K562 (cell line): Measurements from ENCODE around the gene CHTOP. TPM values are rescaled to one million over a fixed set of nuclear protein-coding genes. Genes with fewer than 3 reads are reported as not detected.

ENCODE experiments used
- ATAC-seq: fragments of 200-7000 bp; cut with Tn5 transposase; 3 replicates; pipeline ENCODE4 v1.9.1; 2020; ENCODE audit warnings: moderate library complexity
- BruUV-seq: library from RNA; stranded (reverse); fragments of 400-500 nt; replicated peaks from 2 replicates; lab custom pipeline; 2021; lab: Mats Ljungman, UMichigan
- CTCF ChIA-PET: fragments of 300-600 bp; formaldehyde crosslinking; extraction: SDS; loops from one replicate; lab custom pipeline; 2021; ENCODE audit warnings: low intra/inter-chr PET ratio; lab: Yijun Ruan, JAX
- POLR2A ChIA-PET: fragments of 300-600, 350-650 bp; sonication (Branson Sonifier 250); formaldehyde crosslinking; extraction: SDS; loops from one replicate; lab custom pipeline; 2021; ENCODE audit warnings: antibody characterized with exemption, inconsistent platforms; lab: Yijun Ruan, JAX
- DNase-seq, 4 experiments: peaks; one replicate each; pipeline versions ENCODE4 v3.0.0 to v3.0.0-alpha.2; 2011 to 2018; ENCODE audit warnings: low spot score in 3 of 4, mixed read lengths in 3 of 4; ENCODE audit errors: extremely low read depth in 1 of 4
- FAIRE-seq: peaks from 2 replicates; lab custom pipeline; 2011; peaks lifted over from hg19 to GRCh38; lab: Jason Lieb, UNC
- H2AFZ ChIP-seq: 2 replicates; pipeline ENCODE4 v1.6.0; 2011; ENCODE audit warnings: low read depth, low read length, control low read depth, inconsistent platforms
- H3K27ac ChIP-seq: fragments of 200-600 bp; 3 replicates; pipeline ENCODE4 v1.8.0; 2011; ENCODE audit warnings: low read depth, mild to moderate bottlenecking, control low read depth, inconsistent platforms, low read length, moderate library complexity, mixed read lengths; ENCODE audit errors: extremely low read depth
- H3K27me3 ChIP-seq, 2 experiments: fragments of 300-600 bp in 1 of 2; 2 replicates in 1 of 2; 3 replicates in 1 of 2; pipeline versions ENCODE4 v1.6.0 to v1.8.0; 2011; ENCODE audit warnings: inconsistent platforms in 2 of 2, low read length in 2 of 2, mild to moderate bottlenecking in 1 of 2, mixed read lengths in 1 of 2, moderate library complexity in 1 of 2; ENCODE audit not compliant: control insufficient read depth in 2 of 2, insufficient read depth in 2 of 2
- H3K36me3 ChIP-seq: fragments of 300-600 bp; 3 replicates; pipeline ENCODE4 v1.8.0; 2011; ENCODE audit warnings: mild to moderate bottlenecking, low read length, inconsistent platforms; ENCODE audit not compliant: control insufficient read depth, insufficient read depth
- H3K4me1 ChIP-seq, 2 experiments: fragments of 200-600 bp in 1 of 2; replicated peaks in 1 of 2; 2 replicates in 1 of 2; 3 replicates in 1 of 2; pipeline versions ENCODE4 v1.5.1 to v1.8.0; 2011; ENCODE audit warnings: inconsistent platforms in 2 of 2, low read length in 2 of 2, mild to moderate bottlenecking in 1 of 2, mixed read lengths in 1 of 2, moderate library complexity in 1 of 2; ENCODE audit not compliant: control insufficient read depth in 2 of 2, insufficient read depth in 2 of 2
- H3K4me2 ChIP-seq: 2 replicates; pipeline ENCODE4 v1.6.1; 2011; ENCODE audit warnings: low read length, control low read depth, inconsistent platforms, mixed read lengths; ENCODE audit not compliant: insufficient read depth
- H3K4me3 ChIP-seq: fragments of 200-600 bp; sonication (generic), shearing (Covaris generic); 2 replicates; pipeline ENCODE4 v1.5.1; 2016; ENCODE audit warnings: control low read depth, inconsistent platforms
- H3K79me2 ChIP-seq: fragments of 200-600 bp; 3 replicates; pipeline ENCODE4 v1.8.0; 2011; ENCODE audit warnings: low read length, inconsistent platforms; ENCODE audit not compliant: control insufficient read depth, insufficient read depth
- H3K9ac ChIP-seq, 2 experiments: 2 replicates each; pipeline versions ENCODE4 v1.6.0 to v1.6.1; 2011; ENCODE audit warnings: low read depth in 2 of 2, low read length in 2 of 2, control low read depth in 1 of 2, inconsistent platforms in 1 of 2, mild to moderate bottlenecking in 1 of 2, mixed read lengths in 1 of 2; ENCODE audit not compliant: insufficient read depth in 1 of 2
- H3K9me1 ChIP-seq: one replicate; pipeline ENCODE4 v1.6.0; 2011; ENCODE audit warnings: inconsistent platforms, mild to moderate bottlenecking, low read length, moderate library complexity; ENCODE audit not compliant: control insufficient read depth, insufficient read depth
- H3K9me3 ChIP-seq: replicated peaks from 2 replicates; pipeline ENCODE4 v1.5.1; 2011; ENCODE audit warnings: low read depth, low read length, inconsistent platforms; ENCODE audit not compliant: control insufficient read depth, insufficient read depth
- H4K20me1 ChIP-seq: replicated peaks from 2 replicates; pipeline ENCODE4 v1.6.1; 2011; ENCODE audit warnings: low read length, inconsistent platforms, mixed read lengths; ENCODE audit not compliant: control insufficient read depth, insufficient read depth
- ADNP ChIP-seq: fragments of 200-800 bp; sonication (Bioruptor generic); IDR thresholded peaks from 2 replicates; pipeline ENCODE4 v1.6.1; 2016; ENCODE audit warnings: missing genetic modification characterization, missing compliant biosample characterization
- CXXC5 ChIP-seq: fragments of 250-450 bp; sonication (Bioruptor Pico); IDR thresholded peaks from 2 replicates; pipeline ENCODE4 v1.8.0; 2022; ENCODE audit warnings: inconsistent platforms, mild to moderate bottlenecking, moderate library complexity
- EWSR1 ChIP-seq: fragments of 450-650 bp; IDR thresholded peaks from 2 replicates; pipeline ENCODE4 v1.6.1; 2018; ENCODE audit warnings: borderline replicate concordance, mild to moderate bottlenecking, low read depth, moderate library complexity; ENCODE audit not compliant: partially characterized antibody
- HDGF ChIP-seq: fragments of 450-650 bp; IDR thresholded peaks from 2 replicates; pipeline ENCODE4 v1.6.1; 2016
- HMGN3 ChIP-seq: IDR thresholded peaks from 2 replicates; pipeline ENCODE4 v1.6.1; 2011; ENCODE audit warnings: borderline replicate concordance, low read depth, mild to moderate bottlenecking, mixed read lengths, low read length; ENCODE audit not compliant: insufficient read length; ENCODE audit errors: extremely low read depth
- KLF1 ChIP-seq: fragments of 450-650 bp; IDR thresholded peaks from 2 replicates; pipeline ENCODE4 v1.6.1; 2016; ENCODE audit warnings: missing genetic modification characterization, missing compliant biosample characterization
- MAZ ChIP-seq, 2 experiments: fragments of 450-650 bp in 1 of 2; sonication (generic) in 1 of 2; formaldehyde crosslinking; IDR thresholded peaks in 1 of 2; conservative IDR thresholded peaks in 1 of 2; 2 replicates each; pipeline versions ENCODE4 v1.4.0 to v1.5.0; 2020; ENCODE audit warnings: mild to moderate bottlenecking in 1 of 2, missing genetic modification reagents in 1 of 2
- MXD1 ChIP-seq: fragments of 250-450 bp; sonication (Bioruptor Pico); IDR thresholded peaks from 2 replicates; pipeline ENCODE4 v1.8.0; 2021; ENCODE audit warnings: borderline replicate concordance, mild to moderate bottlenecking, moderate library complexity; ENCODE audit not compliant: poor library complexity, severe bottlenecking
- PCBP1 ChIP-seq: fragments of 200-400 bp; formaldehyde crosslinking; IDR thresholded peaks from 2 replicates; pipeline ENCODE4 v1.6.1; 2018; ENCODE audit warnings: mild to moderate bottlenecking, low read depth, low read length; ENCODE audit not compliant: poor library complexity, severe bottlenecking
- POLR2B ChIP-seq: fragments of 450-650 bp; IDR thresholded peaks from 2 replicates; pipeline ENCODE4 v1.6.1; 2018; ENCODE audit warnings: low read depth; ENCODE audit not compliant: partially characterized antibody
- TAF15 ChIP-seq: fragments of 200-400 bp; formaldehyde crosslinking; IDR thresholded peaks from 2 replicates; pipeline ENCODE4 v1.6.1; 2017; ENCODE audit warnings: mild to moderate bottlenecking, low read depth, low read length, moderate library complexity
- ZBTB2 ChIP-seq: fragments of 450-650 bp; IDR thresholded peaks from 2 replicates; pipeline ENCODE4 v1.6.1; 2016; ENCODE audit warnings: antibody characterized with exemption
- ZNF639 ChIP-seq, 2 experiments: fragments of 200-800 bp in 1 of 2; sonication (Bioruptor generic) in 1 of 2; sonication (generic) in 1 of 2; formaldehyde crosslinking in 1 of 2; IDR thresholded peaks in 1 of 2; conservative IDR thresholded peaks in 1 of 2; 2 replicates each; pipeline versions ENCODE4 v1.5.0 to v1.6.1; 2016 to 2020; ENCODE audit warnings: missing compliant biosample characterization in 1 of 2, missing genetic modification characterization in 1 of 2, missing genetic modification reagents in 1 of 2
- ZNF785 ChIP-seq: fragments of 250-450 bp; sonication (Bioruptor Pico); IDR thresholded peaks from 2 replicates; pipeline ENCODE4 v1.4.0; 2020; ENCODE audit warnings: mild to moderate bottlenecking
- ZZZ3 ChIP-seq: fragments of 450-650 bp; IDR thresholded peaks from 2 replicates; pipeline ENCODE4 v1.6.1; 2016; ENCODE audit warnings: antibody characterized with exemption, mild to moderate bottlenecking, moderate library complexity
- WGBS: fragments of 100-300 bp; shearing (Covaris generic); methylation state at CpG from one replicate; pipeline ENCODE4 v1.1.6; 2016; ENCODE audit warnings: low coverage, mixed read lengths; ENCODE audit not compliant: insufficient coverage; ENCODE audit errors: missing lambda C conversion rate; 5-methylcytosine and 5-hydroxymethylcytosine counted together
- in situ Hi-C: fragments of 300-500 bp; cut with MboI; formaldehyde crosslinking; loops from 4 replicates; pipeline ENCODE4 v1.15.0; 2018; ENCODE audit warnings: inconsistent platforms, mixed read lengths
- intact Hi-C: fragments of 100-400 bp; cut with micrococcal nuclease; formaldehyde crosslinking; loops from 2 replicates; pipeline ENCODE4 v1.14.2; 2022
- polyA plus RNA-seq, 8 experiments: library from polyadenylated mRNA; depleted of rRNA in 4 of 8; stranded (reverse) in 5 of 8; unstranded in 3 of 8; fragments of >200 nt; fragmentation: Nextera tagmentation in 2 of 8; fragmentation: Illumina TruSeq in 1 of 8; extraction: Ambion mirVana in 2 of 8; extraction: Trizol in 1 of 8; gene quantifications; 2 replicates each; pipeline versions ENCODE4 v1.2.1 to v1.2.3, GENCODE V29; 2011 to 2014; ENCODE audit warnings: inconsistent platforms in 1 of 8, missing spikeins in 1 of 8
- total RNA-seq, 7 experiments: library from RNA; depleted of rRNA in 6 of 7; stranded (reverse); fragments of >200 nt in 6 of 7; fragmentation: Illumina TruSeq in 2 of 7; extraction: Trizol in 2 of 7; gene quantifications; 2 replicates each; pipeline versions ENCODE4 v1.2.1 to v1.2.3, GENCODE V29; 2011 to 2021; ENCODE audit warnings: low replicate concordance in 1 of 7

The CHTOP gene
- total and polyA plus RNA-seq, 9 of the 15 experiments (the other 6 are each of a cell fraction or from before 2014, with no cell fraction given): 10.2 to 91.8 (median 60.8) TPM

- no peak for TF ChIP-seq EWSR1
- TF ChIP-seq POLR2B: no peak
- TF ChIP-seq CXXC5 (CRISPR knock-in tag): no peak
- no peak for TF ChIP-seq ZBTB2
- peak; percentile 31 for TF ChIP-seq PCBP1
- TF ChIP-seq, all 486 proteins: peak for 6
These were observed 45.7 kb downstream of the CHTOP start (continued) for GRCh38 chr1:153679337-153680119.

- ATAC-seq: no peak
- Histone ChIP-seq H3K4me3 (no peak overlapping the region), H4K20me1 (no peaks in the 10 kb centered on the region; the same call in 1 of the 2 replicates), H3K79me2 (no peaks in the 10 kb centered on the region), H3K4me2 (no peak overlapping the region), H3K27me3 (peaks cover 33 to 59% of the 10 kb centered on the region in 2 experiments; a peak in 4 of 5 replicates), H3K9me1 (no peaks in the 10 kb centered on the region), H2AFZ (no peak overlapping the region), H3K27ac (no peak overlapping the region), H3K9me3 (no peaks in the 10 kb centered on the region), H3K9ac (no peak overlapping the region; a peak in 1 of 4 replicates), H3K36me3 (no peaks in the 10 kb centered on the region), H3K4me1 (peaks cover 0 to 23% of the 10 kb centered on the region in 2 experiments; a peak in 3 of 5 replicates)
- 0% methylated on average over 2 of the region's 10 CpGs for WGBS
- in situ Hi-C loops: no loop called here
- no TSS peak for BruUV-seq
- ChIA-PET CTCF (interaction anchor here (0.5 kb wide), 1 partner anchor 306 kb away, joined by 3 read pairs; the partner anchor contains the start of gene RAB13), POLR2A (interaction anchor here (1.6 kb wide), 1 partner anchor 12 kb away, joined by 4 read pairs; no protein-coding TSS in a partner anchor)
- FAIRE-seq: no peak
- peak in 1 of 4 experiments; percentile 28 for DNase-seq
- intact Hi-C loops: no loop called here
- no peak for TF ChIP-seq MXD1 (CRISPR knock-in tag)
- TF ChIP-seq HDGF: no peak
- no peak for TF ChIP-seq ZZZ3
- TF ChIP-seq MAZ (CRISPR knock-in tag; conservative IDR thresholded peaks at IDR 0.05 in 1 of 2, IDR thresholded peaks at IDR 0.05 in 1 of 2): no peak
- no peak for TF ChIP-seq ZNF639 (CRISPR knock-in tag; conservative IDR thresholded peaks at IDR 0.05 in 1 of 2, IDR thresholded peaks at IDR 0.05 in 1 of 2)
- no peak for TF ChIP-seq HMGN3
- no peak for TF ChIP-seq KLF1 (tag)
- no peak for TF ChIP-seq TAF15
- TF ChIP-seq ZNF785 (CRISPR knock-in tag): no peak
- no peak for TF ChIP-seq ADNP (tag)
These were observed 46.2 kb downstream of the CHTOP start for GRCh38 chr1:153680120-153680403.
